ENCODE results near the gene SH3BGRL.
"Not testable (repeated sequence)": the region's sequence is repeated elsewhere in the genome, so short reads cannot be mapped to it uniquely, and the experiment has no call there.

The SH3BGRL gene

GRCh38 chrX:81286608-81287007 lies 84.7 kb downstream of the SH3BGRL start:
- Mint-ChIP-seq H3K27ac (no peak overlapping the region), H3K36me3 (ENCODE audit: low read depth) (peaks cover 13% of the 10 kb centered on the region), H3K9me3 (peaks cover 28% of the 10 kb centered on the region), H3K4me3 (no peak overlapping the region), H3K27me3 (ENCODE audit: low read depth) (no peaks in the 10 kb centered on the region), H3K4me1 (ENCODE audit: low read depth) (no peaks in the 10 kb centered on the region)
- no peak for DNase-seq (ENCODE audit: low spot score)

- no peak overlapping the region for H3K4me3 Mint-ChIP-seq
- H3K4me1 Mint-ChIP-seq (ENCODE audit: low read depth), result no peaks in the 10 kb centered on the region
- H3K36me3 Mint-ChIP-seq (ENCODE audit: low read depth), result peaks cover 43% of the 10 kb centered on the region
- no peaks in the 10 kb centered on the region for H3K27me3 Mint-ChIP-seq (ENCODE audit: low read depth)
- no peak overlapping the region for H3K27ac Mint-ChIP-seq
- peaks cover 23% of the 10 kb centered on the region for H3K9me3 Mint-ChIP-seq
- DNase-seq (ENCODE audit: low spot score), result no peak
Observed at GRCh38 chrX:81291996-81292395, 90.1 kb downstream of the SH3BGRL start.

- Mint-ChIP-seq H3K36me3 (ENCODE audit: low read depth) (peaks cover 45% of the 10 kb centered on the region), H3K4me1 (ENCODE audit: low read depth) (no peaks in the 10 kb centered on the region), H3K27ac (no peak overlapping the region), H3K9me3 (peaks cover 20% of the 10 kb centered on the region), H3K4me3 (no peak overlapping the region), H3K27me3 (ENCODE audit: low read depth) (no peaks in the 10 kb centered on the region)
- no peak for DNase-seq (ENCODE audit: low spot score)
Observed at GRCh38 chrX:81294101-81294500, 92.2 kb downstream of the SH3BGRL start.

- DNase-seq (ENCODE audit: low spot score), result no peak
- Mint-ChIP-seq H3K9me3 (no peaks in the 10 kb centered on the region), H3K27me3 (ENCODE audit: low read depth) (no peaks in the 10 kb centered on the region)
Observed at GRCh38 chrX:81301877-81302276, 100.0 kb downstream of the SH3BGRL start.

GRCh38 chrX:81304563-81304962 lies 102.7 kb downstream of the SH3BGRL start:
- no peak overlapping the region for H3K27ac Mint-ChIP-seq
- no peaks in the 10 kb centered on the region for H3K27me3 Mint-ChIP-seq (ENCODE audit: low read depth)

More at GRCh38 chrX:81301877-81302276, 100.0 kb downstream of the SH3BGRL start:
- Mint-ChIP-seq H3K36me3 (ENCODE audit: low read depth) (peaks cover 11% of the 10 kb centered on the region), H3K4me1 (ENCODE audit: low read depth) (no peaks in the 10 kb centered on the region), H3K27ac (no peak overlapping the region), H3K4me3 (no peak overlapping the region)

GRCh38 chrX:81305240-81305639 lies 103.3 kb downstream of the SH3BGRL start:
- H3K27ac Mint-ChIP-seq, result no peak overlapping the region
- no peaks in the 10 kb centered on the region for H3K9me3 Mint-ChIP-seq
- H3K27me3 Mint-ChIP-seq (ENCODE audit: low read depth), result no peaks in the 10 kb centered on the region
- no peaks in the 10 kb centered on the region for H3K4me1 Mint-ChIP-seq (ENCODE audit: low read depth)
- DNase-seq (ENCODE audit: low spot score), result no peak
- no peak overlapping the region for H3K4me3 Mint-ChIP-seq
- peaks cover 1% of the 10 kb centered on the region for H3K36me3 Mint-ChIP-seq (ENCODE audit: low read depth)

More at GRCh38 chrX:81304563-81304962, 102.7 kb downstream of the SH3BGRL start:
- Mint-ChIP-seq H3K36me3 (ENCODE audit: low read depth) (peaks cover 5% of the 10 kb centered on the region), H3K9me3 (no peaks in the 10 kb centered on the region), H3K4me1 (ENCODE audit: low read depth) (no peaks in the 10 kb centered on the region), H3K4me3 (no peak overlapping the region)
- DNase-seq (ENCODE audit: low spot score), result no peak

- Mint-ChIP-seq H3K4me1 (ENCODE audit: low read depth) (peaks cover 3% of the 10 kb centered on the region), H3K9me3 (no peaks in the 10 kb centered on the region), H3K27ac (no peak overlapping the region), H3K27me3 (ENCODE audit: low read depth) (no peaks in the 10 kb centered on the region), H3K36me3 (ENCODE audit: low read depth) (peaks cover 5% of the 10 kb centered on the region), H3K4me3 (no peak overlapping the region)
- no peak for DNase-seq (ENCODE audit: low spot score)
Observed at GRCh38 chrX:81308086-81308829, 106.4 kb downstream of the SH3BGRL start.

GRCh38 chrX:81316163-81316562 lies 114.3 kb downstream of the SH3BGRL start:
- Mint-ChIP-seq H3K4me1 (ENCODE audit: low read depth) (peaks cover 6% of the 10 kb centered on the region), H3K36me3 (ENCODE audit: low read depth) (peaks cover 15% of the 10 kb centered on the region), H3K27ac (no peak overlapping the region), H3K4me3 (no peak overlapping the region), H3K27me3 (ENCODE audit: low read depth) (no peaks in the 10 kb centered on the region), H3K9me3 (no peaks in the 10 kb centered on the region)
- no peak for DNase-seq (ENCODE audit: low spot score)

GRCh38 chrX:81331653-81332052 lies 129.8 kb downstream of the SH3BGRL start:
- H3K27ac Mint-ChIP-seq; H3K27me3 Mint-ChIP-seq (ENCODE audit: low read depth); DNase-seq (ENCODE audit: low spot score); H3K9me3 Mint-ChIP-seq; H3K4me1 Mint-ChIP-seq (ENCODE audit: low read depth); H3K4me3 Mint-ChIP-seq: not testable (repeated sequence)
- peaks cover 12% of the 10 kb centered on the region for H3K36me3 Mint-ChIP-seq (ENCODE audit: low read depth)

GRCh38 chrX:81336455-81337152 lies 134.7 kb downstream of the SH3BGRL start:
- no peak for DNase-seq (ENCODE audit: low spot score)
- Mint-ChIP-seq H3K4me3 (no peak overlapping the region), H3K27me3 (ENCODE audit: low read depth) (no peaks in the 10 kb centered on the region), H3K36me3 (ENCODE audit: low read depth) (peaks cover 11% of the 10 kb centered on the region), H3K9me3 (no peaks in the 10 kb centered on the region), H3K4me1 (ENCODE audit: low read depth) (peaks cover 3% of the 10 kb centered on the region), H3K27ac (no peak overlapping the region)

- no peak for DNase-seq (ENCODE audit: low spot score)
- H3K27me3 Mint-ChIP-seq (ENCODE audit: low read depth), result no peaks in the 10 kb centered on the region
- H3K4me1 Mint-ChIP-seq (ENCODE audit: low read depth), result peaks cover 3% of the 10 kb centered on the region
- no peak overlapping the region for H3K27ac Mint-ChIP-seq
- no peaks in the 10 kb centered on the region for H3K9me3 Mint-ChIP-seq
- no peak overlapping the region for H3K4me3 Mint-ChIP-seq
- peaks cover 11% of the 10 kb centered on the region for H3K36me3 Mint-ChIP-seq (ENCODE audit: low read depth)
Observed at GRCh38 chrX:81337805-81338204, 135.9 kb downstream of the SH3BGRL start.

GRCh38 chrX:81338924-81339323 lies 137.0 kb downstream of the SH3BGRL start:
- H3K4me3 Mint-ChIP-seq, result no peak overlapping the region
- H3K27ac Mint-ChIP-seq, result no peak overlapping the region
- H3K36me3 Mint-ChIP-seq (ENCODE audit: low read depth), result peaks cover 11% of the 10 kb centered on the region
- no peaks in the 10 kb centered on the region for H3K27me3 Mint-ChIP-seq (ENCODE audit: low read depth)
- H3K9me3 Mint-ChIP-seq, result no peaks in the 10 kb centered on the region
- peaks cover 2% of the 10 kb centered on the region for H3K4me1 Mint-ChIP-seq (ENCODE audit: low read depth)
- no peak for DNase-seq (ENCODE audit: low spot score)

GRCh38 chrX:81345296-81345695 lies 143.4 kb downstream of the SH3BGRL start:
- H3K9me3 Mint-ChIP-seq; H3K27me3 Mint-ChIP-seq (ENCODE audit: low read depth); DNase-seq (ENCODE audit: low spot score); H3K4me1 Mint-ChIP-seq (ENCODE audit: low read depth); H3K27ac Mint-ChIP-seq; H3K36me3 Mint-ChIP-seq (ENCODE audit: low read depth); H3K4me3 Mint-ChIP-seq: not testable (repeated sequence)
